Upper lobe of left lung (tissue), 4 donors: ENCODE data around the gene PFKFB1.

Source experiments
- POLR2A ChIP-seq, 4 donors: fragments of 450-650 bp; IDR thresholded peaks; one replicate each; pipeline ENCODE4 v1.5.1; 2016 to 2017; ENCODE audit warnings: antibody characterized with exemption in 4 of 4, mild to moderate bottlenecking in 2 of 4
- POLR2AphosphoS5 ChIP-seq, 2 donors: sonication (generic); formaldehyde crosslinking; IDR thresholded peaks; one replicate each; pipeline ENCODE4 v1.5.1; 2017; ENCODE audit warnings: antibody characterized with exemption in 2 of 2

DNA sequence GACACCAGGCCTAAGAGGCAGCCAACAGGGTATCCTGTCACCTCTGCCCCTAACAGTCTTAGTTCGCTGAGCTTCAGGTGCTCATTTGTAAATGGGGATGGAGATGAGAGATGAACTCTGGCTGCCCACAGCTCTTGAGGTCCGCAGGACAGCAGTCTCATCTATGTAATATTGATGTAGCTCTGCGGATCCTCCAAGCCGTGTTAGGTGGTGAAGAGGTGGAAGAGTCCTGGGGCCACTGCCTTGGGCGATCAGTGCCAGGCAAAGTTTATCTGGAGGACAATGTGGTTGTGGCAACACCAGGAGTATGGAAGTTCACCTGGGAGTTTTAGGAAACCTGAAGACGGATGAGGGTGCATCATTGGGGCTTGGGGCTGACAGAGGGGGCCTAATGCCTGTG is 59.9 kb downstream of the PFKFB1 start:
- TF ChIP-seq POLR2A (IDR thresholded peaks at IDR 0.05), result no peak
- TF ChIP-seq POLR2AphosphoS5 (IDR thresholded peaks at IDR 0.05), result no peak
